Right lobe of liver (tissue), 4 donors: Measurements from ENCODE around the gene FAM89B.

Experiments
- POLR2A ChIP-seq: fragments of 450-650 bp; IDR thresholded peaks from one replicate; pipeline ENCODE4 v1.6.1; 2017; ENCODE audit warnings: antibody characterized with exemption, mild to moderate bottlenecking
- TF ChIP-seq, protein P1 (sequence below), 4 donors: fragments of 200-600 bp in 3 of 4; fragments of 450-650 bp in 1 of 4; IDR thresholded peaks; one replicate each; pipeline versions ENCODE4 v1.5.1 to v1.8.0; 2016 to 2022; ENCODE audit warnings: antibody characterized with exemption in 4 of 4, mild to moderate bottlenecking in 2 of 4
- donor health status: DM: no; HTN: no; CAD: no.
- donor health status: DM: no; HTN: no; CAD: no.
- donor health status: DM: no; HTN: yes; CAD: no.

DNA sequence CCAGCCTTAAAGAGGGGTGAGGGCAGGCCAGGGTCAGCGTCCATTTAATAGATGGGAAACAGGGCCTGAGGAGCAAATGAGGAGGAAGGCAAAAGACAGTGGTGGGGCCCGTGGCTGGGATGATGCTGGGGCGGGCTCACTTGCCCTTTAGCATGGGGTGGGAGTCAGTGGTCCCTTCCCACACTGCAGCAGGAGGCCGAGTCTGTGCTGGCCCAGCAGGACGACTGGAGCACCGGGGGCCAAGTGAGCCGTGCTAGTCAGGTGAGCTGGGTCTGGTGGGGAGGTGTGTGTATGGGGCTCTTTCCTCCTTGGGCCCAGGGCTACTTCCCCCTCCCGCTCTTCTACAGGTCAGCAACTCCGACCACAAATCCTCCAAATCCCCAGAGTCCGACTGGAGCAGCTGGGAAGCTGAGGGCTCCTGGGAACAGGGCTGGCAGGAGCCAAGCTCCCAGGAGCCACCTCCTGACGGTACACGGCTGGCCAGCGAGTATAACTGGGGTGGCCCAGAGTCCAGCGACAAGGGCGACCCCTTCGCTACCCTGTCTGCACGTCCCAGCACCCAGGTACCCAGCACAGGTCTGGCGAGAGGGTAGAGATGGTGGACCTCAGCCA lies 34.6 kb upstream of the FAM89B start:
- TF ChIP-seq POLR2A, result no peak
- TF ChIP-seq, protein P1, sequence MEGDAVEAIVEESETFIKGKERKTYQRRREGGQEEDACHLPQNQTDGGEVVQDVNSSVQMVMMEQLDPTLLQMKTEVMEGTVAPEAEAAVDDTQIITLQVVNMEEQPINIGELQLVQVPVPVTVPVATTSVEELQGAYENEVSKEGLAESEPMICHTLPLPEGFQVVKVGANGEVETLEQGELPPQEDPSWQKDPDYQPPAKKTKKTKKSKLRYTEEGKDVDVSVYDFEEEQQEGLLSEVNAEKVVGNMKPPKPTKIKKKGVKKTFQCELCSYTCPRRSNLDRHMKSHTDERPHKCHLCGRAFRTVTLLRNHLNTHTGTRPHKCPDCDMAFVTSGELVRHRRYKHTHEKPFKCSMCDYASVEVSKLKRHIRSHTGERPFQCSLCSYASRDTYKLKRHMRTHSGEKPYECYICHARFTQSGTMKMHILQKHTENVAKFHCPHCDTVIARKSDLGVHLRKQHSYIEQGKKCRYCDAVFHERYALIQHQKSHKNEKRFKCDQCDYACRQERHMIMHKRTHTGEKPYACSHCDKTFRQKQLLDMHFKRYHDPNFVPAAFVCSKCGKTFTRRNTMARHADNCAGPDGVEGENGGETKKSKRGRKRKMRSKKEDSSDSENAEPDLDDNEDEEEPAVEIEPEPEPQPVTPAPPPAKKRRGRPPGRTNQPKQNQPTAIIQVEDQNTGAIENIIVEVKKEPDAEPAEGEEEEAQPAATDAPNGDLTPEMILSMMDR (IDR thresholded peaks at IDR 0.05), result no peak
